Prostate gland (tissue), 2 donors: ENCODE data around the gene DMD. TPM values are rescaled to one million over a fixed set of nuclear protein-coding genes. Genes with fewer than 3 reads are reported as not detected.

Experiments used
- DNase-seq: peaks from one replicate; pipeline ENCODE4 v3.0.0-alpha.2; 2019; ENCODE audit warnings: low spot score
- H3K27ac ChIP-seq, 2 donors: fragments of 200-600 bp; sonication (generic); 2 replicates each; pipeline ENCODE4 v1.5.1; 2017 to 2019
- H3K27me3 ChIP-seq: fragments of 200-600 bp; sonication (generic); replicated peaks from 2 replicates; pipeline ENCODE4 v1.5.1; 2019; ENCODE audit not compliant: insufficient read depth
- H3K36me3 ChIP-seq, 2 donors: fragments of 200-600 bp; sonication (generic); 1 replicate in 1 of 2; 2 replicates in 1 of 2; pipeline versions ENCODE4 v1.5.1 to v1.8.1; 2017 to 2019
- H3K4me1 ChIP-seq: fragments of 200-600 bp; sonication (generic); replicated peaks from 2 replicates; pipeline ENCODE4 v1.5.1; 2019
- H3K4me3 ChIP-seq, 2 donors: fragments of 200-600 bp; sonication (generic); 2 replicates each; pipeline ENCODE4 v1.5.1; 2017 to 2019
- H3K9me3 ChIP-seq: fragments of 200-600 bp; sonication (generic); 2 replicates; pipeline ENCODE4 v1.5.1; 2017
- CTCF ChIP-seq, 4 experiments: fragments of 200-600 bp in 2 of 4; fragments of 450-650 bp in 2 of 4; sonication (generic) in 2 of 4; IDR thresholded peaks; 1 replicate in 3 of 4; 2 replicates in 1 of 4; pipeline ENCODE4 v1.5.1; 2016 to 2019; ENCODE audit warnings: antibody characterized with exemption in 4 of 4, mild to moderate bottlenecking in 2 of 4, moderate library complexity in 2 of 4
- POLR2A ChIP-seq: fragments of 450-650 bp; IDR thresholded peaks from one replicate; pipeline ENCODE4 v1.6.1; 2016; ENCODE audit warnings: antibody characterized with exemption, mild to moderate bottlenecking
- POLR2AphosphoS5 ChIP-seq: sonication (generic); formaldehyde crosslinking; IDR thresholded peaks from one replicate; pipeline ENCODE4 v1.6.1; 2017; ENCODE audit warnings: antibody characterized with exemption
- WGBS: methylation state at CpG from one replicate; pipeline ENCODE4 v1.1.5; 2018; 5-methylcytosine and 5-hydroxymethylcytosine counted together
- intact Hi-C: fragments of 100-400 bp; cut with DNase I; formaldehyde crosslinking; loops from one replicate; pipeline ENCODE4 v1.14.2; 2022
- total RNA-seq, 2 donors: library from RNA; depleted of rRNA; stranded (reverse); fragments of >200 nt; gene quantifications; one replicate each; pipeline ENCODE4 v1.1.0, GENCODE V29; 2016

DMD gene
- total RNA-seq, 2 donors from 2014 or later, result 17.6 to 34.8 TPM

GRCh38 chrX:31854716-31855115, 1356.6 kb downstream of the DMD start:
- Histone ChIP-seq H3K27me3 (no peaks in the 10 kb centered on the region), H3K27ac (no peak overlapping the region), H3K36me3 (no peaks in the 10 kb centered on the region), H3K4me1 (no peaks in the 10 kb centered on the region), H3K9me3 (no peaks in the 10 kb centered on the region), H3K4me3 (no peak overlapping the region)
- intact Hi-C loops, result no loop called here
- DNase-seq, result no peak
- WGBS, result 78% methylated on average over 5 of the region's 5 CpGs
- TF ChIP-seq POLR2AphosphoS5 (no peak), POLR2A (no peak), CTCF (IDR thresholded peaks at IDR 0.05) (no peak)

- no peaks in the 10 kb centered on the region for H3K4me1 ChIP-seq
- DNase-seq, result no peak
- intact Hi-C loops, result no loop called here
- TF ChIP-seq POLR2A (no peak), CTCF (IDR thresholded peaks at IDR 0.05) (no peak), POLR2AphosphoS5 (no peak)
- WGBS, result 77% methylated on average over 1 of the region's 1 CpG
- H3K36me3 ChIP-seq, result no peaks in the 10 kb centered on the region
- no peak overlapping the region for H3K4me3 ChIP-seq
- no peaks in the 10 kb centered on the region for H3K27me3 ChIP-seq
- H3K27ac ChIP-seq, result no peak overlapping the region
- no peaks in the 10 kb centered on the region for H3K9me3 ChIP-seq
These were observed 1359.6 kb downstream of the DMD start for GRCh38 chrX:31851761-31852160.

DNA sequence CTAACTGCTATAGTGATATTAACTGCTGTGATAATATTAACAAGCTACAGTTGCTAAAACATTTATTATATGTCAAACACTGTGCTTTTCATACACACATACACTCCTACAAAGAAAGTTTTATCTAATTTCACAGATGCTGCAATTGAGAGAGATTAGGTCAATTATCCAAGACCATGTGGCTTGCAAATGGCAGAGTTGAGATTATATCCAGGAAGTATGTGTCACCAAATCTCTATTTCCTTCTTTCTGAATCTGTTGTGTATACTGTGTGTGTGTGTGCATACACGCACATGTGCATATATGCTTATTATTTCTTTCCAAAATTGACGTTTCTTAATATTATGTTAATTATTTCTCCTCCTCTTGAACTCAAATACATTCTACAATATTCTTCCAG, 1363.6 kb downstream of the DMD start:
- DNase-seq, result no peak
- 90% methylated on average over 2 of the region's 2 CpGs for WGBS
- intact Hi-C loops, result no loop called here

GRCh38 chrX:31845003-31845402, 1366.3 kb downstream of the DMD start:
- H3K9me3 ChIP-seq, result no peaks in the 10 kb centered on the region
- H3K36me3 ChIP-seq, result no peaks in the 10 kb centered on the region
- DNase-seq, result no peak
- H3K4me1 ChIP-seq, result no peaks in the 10 kb centered on the region
- H3K4me3 ChIP-seq, result no peak overlapping the region
- intact Hi-C loops, result no loop called here
- TF ChIP-seq CTCF (IDR thresholded peaks at IDR 0.05), result no peak
- no peaks in the 10 kb centered on the region for H3K27me3 ChIP-seq
- WGBS, result 79% methylated on average over 1 of the region's 1 CpG
- no peak overlapping the region for H3K27ac ChIP-seq

More for the DNA sequence above, 1363.6 kb downstream of the DMD start:
- Histone ChIP-seq H3K4me3 (no peak overlapping the region), H3K36me3 (no peaks in the 10 kb centered on the region), H3K27ac (no peak overlapping the region), H3K9me3 (no peaks in the 10 kb centered on the region), H3K4me1 (no peaks in the 10 kb centered on the region), H3K27me3 (no peaks in the 10 kb centered on the region)
- TF ChIP-seq POLR2A (no peak), POLR2AphosphoS5 (no peak)

DNA sequence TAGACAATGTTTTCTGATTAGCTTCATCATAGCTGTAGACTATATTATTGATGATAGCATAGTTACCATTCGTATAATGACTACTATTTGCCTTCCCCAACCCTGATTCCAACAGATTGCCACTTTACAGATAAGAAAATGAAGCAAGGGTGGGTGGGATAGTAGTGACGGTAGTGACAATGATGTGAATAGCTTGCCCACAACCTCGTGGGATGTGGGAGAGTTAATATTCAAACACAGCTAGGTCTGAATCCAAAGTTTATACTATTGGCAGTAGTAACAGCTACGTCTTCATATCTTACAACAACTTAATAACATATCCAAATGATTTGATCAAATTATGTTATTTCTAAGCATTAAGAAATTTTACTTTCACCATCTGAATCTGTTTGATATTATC, 1372.7 kb downstream of the DMD start:
- Histone ChIP-seq H3K4me3 (no peak overlapping the region), H3K27me3 (no peaks in the 10 kb centered on the region), H3K36me3 (no peaks in the 10 kb centered on the region), H3K4me1 (no peaks in the 10 kb centered on the region), H3K9me3 (no peaks in the 10 kb centered on the region), H3K27ac (no peak overlapping the region)
- WGBS, result 81% methylated on average over 4 of the region's 4 CpGs
- intact Hi-C loops, result no loop called here
- no peak for TF ChIP-seq CTCF (IDR thresholded peaks at IDR 0.05)
- TF ChIP-seq POLR2AphosphoS5, result no peak
- TF ChIP-seq POLR2A, result no peak
- DNase-seq, result no peak
